A549 (cell line): ENCODE results near the gene ADAT2. TPM values are rescaled to one million over a fixed set of nuclear protein-coding genes. Genes with fewer than 3 reads are reported as not detected.

Experiments used
- ATAC-seq, 2 experiments: fragments of 200-7000 bp in 1 of 2; fragments of >200 bp in 1 of 2; cut with Nextera tagmentation in 1 of 2; cut with Tn5 transposase in 1 of 2; 3 replicates each; pipeline versions ENCODE4 v1.8.0 to v1.9.1; 2018 to 2020; ENCODE audit warnings: mild to moderate bottlenecking in 1 of 2, moderate library complexity in 1 of 2
- CTCF ChIA-PET: fragments of 300-600 bp; sonication (Branson Sonifier 250); formaldehyde crosslinking; extraction: SDS; loops from one replicate; lab custom pipeline; 2021; ENCODE audit warnings: antibody characterized with exemption, inconsistent platforms; lab: Yijun Ruan, JAX
- POLR2A ChIA-PET: fragments of 350-600 bp; formaldehyde crosslinking; extraction: SDS; loops from one replicate; lab custom pipeline; 2021; ENCODE audit warnings: antibody characterized with exemption, inconsistent platforms; lab: Yijun Ruan, JAX
- DNase-seq, 2 experiments: peaks; one replicate each; pipeline versions ENCODE4 v3.0.0 to v3.0.0-alpha.2; 2011 to 2016; ENCODE audit warnings: low read depth in 1 of 2, low spot score in 1 of 2
- FAIRE-seq: peaks from 2 replicates; lab custom pipeline; 2011; peaks lifted over from hg19 to GRCh38; lab: Jason Lieb, UNC
- H3K27ac ChIP-seq, 2 experiments: fragments of >200 bp; sonication (Bioruptor Twin); formaldehyde crosslinking; 3 replicates each; pipeline ENCODE4 v1.5.1; 2016 to 2017
- H3K4me1 ChIP-seq: fragments of >200 bp; sonication (Bioruptor Twin); formaldehyde crosslinking; 3 replicates; pipeline ENCODE4 v1.6.1; 2016
- H3K4me2 ChIP-seq: fragments of >200 bp; sonication (Bioruptor Twin); formaldehyde crosslinking; 3 replicates; pipeline ENCODE4 v1.6.1; 2016
- H3K4me3 ChIP-seq: fragments of >200 bp; sonication (Bioruptor Twin); formaldehyde crosslinking; 3 replicates; pipeline ENCODE4 v1.5.1; 2016
- H3K9me3 ChIP-seq: fragments of >200 bp; sonication (Bioruptor Twin); formaldehyde crosslinking; 3 replicates; pipeline ENCODE4 v1.6.1; 2016
- CBX2 ChIP-seq: fragments of 200-600 bp; sonication (generic); IDR thresholded peaks from 2 replicates; pipeline ENCODE4 v1.6.1; 2016; ENCODE audit warnings: low read depth, mild to moderate bottlenecking, borderline replicate concordance
- EP300 ChIP-seq, 2 experiments: fragments of >200 bp; sonication (Bioruptor Twin); formaldehyde crosslinking; IDR thresholded peaks; 2 replicates in 1 of 2; 3 replicates in 1 of 2; pipeline ENCODE4 v1.6.1; 2016 to 2017
- GATA3 ChIP-seq: IDR thresholded peaks from 2 replicates; pipeline ENCODE4 v1.6.1; 2012; ENCODE audit warnings: borderline replicate concordance
- HDAC2 ChIP-seq: fragments of 200-600 bp; sonication (generic); IDR thresholded peaks from 2 replicates; pipeline ENCODE4 v1.6.1; 2016
- HEYL ChIP-seq: fragments of 250-450 bp; sonication (Bioruptor Pico); IDR thresholded peaks from 2 replicates; pipeline ENCODE4 v1.8.0; 2021; ENCODE audit warnings: mild to moderate bottlenecking, moderate library complexity
- HOXA7 ChIP-seq: fragments of 250-450 bp; sonication (Bioruptor Pico); IDR thresholded peaks from 2 replicates; pipeline ENCODE4 v1.5.0; 2020; ENCODE audit warnings: mild to moderate bottlenecking, moderate library complexity
- HOXB13 ChIP-seq: fragments of 250-450 bp; sonication (Bioruptor Pico); IDR thresholded peaks from 2 replicates; pipeline ENCODE4 v1.5.0; 2020; ENCODE audit warnings: low read depth, mild to moderate bottlenecking, moderate library complexity
- HOXB5 ChIP-seq: fragments of 250-450 bp; sonication (Bioruptor Pico); IDR thresholded peaks from 2 replicates; pipeline ENCODE4 v1.5.0; 2020; ENCODE audit warnings: mild to moderate bottlenecking, moderate library complexity
- JUN ChIP-seq, 2 experiments: fragments of >200 bp; sonication (Bioruptor Twin); formaldehyde crosslinking; IDR thresholded peaks; 2 replicates in 1 of 2; 3 replicates in 1 of 2; pipeline ENCODE4 v1.6.1; 2016 to 2017
- MAFK ChIP-seq: fragments of 450-650 bp; IDR thresholded peaks from 2 replicates; pipeline ENCODE4 v1.6.1; 2014; ENCODE audit not compliant: partially characterized antibody
- NFE2L2 ChIP-seq: fragments of 150-350 bp; conservative IDR thresholded peaks from 2 replicates; pipeline ENCODE4 v1.6.1; 2014; ENCODE audit warnings: low read length
- PHF8 ChIP-seq: fragments of 200-600 bp; sonication (generic); IDR thresholded peaks from 2 replicates; pipeline ENCODE4 v1.6.1; 2016; ENCODE audit warnings: low read depth, mild to moderate bottlenecking, antibody characterized with exemption, moderate library complexity, borderline replicate concordance
- POLR2AphosphoS2 ChIP-seq: conservative IDR thresholded peaks from 2 replicates; pipeline ENCODE4 v1.6.1; 2012; ENCODE audit warnings: low read length, improper control_type of control experiment, inconsistent platforms
- RARB ChIP-seq: fragments of 250-450 bp; sonication (Bioruptor Pico); IDR thresholded peaks from 2 replicates; pipeline ENCODE4 v1.8.0; 2021; ENCODE audit warnings: mild to moderate bottlenecking, moderate library complexity
- SMC3 ChIP-seq: fragments of >200 bp; sonication (Bioruptor Twin); formaldehyde crosslinking; IDR thresholded peaks from 3 replicates; pipeline ENCODE4 v1.6.1; 2018; ENCODE audit warnings: inconsistent platforms
- TFCP2L1 ChIP-seq: fragments of 250-450 bp; sonication (Bioruptor Pico); IDR thresholded peaks from 2 replicates; pipeline ENCODE4 v1.5.0; 2021; ENCODE audit warnings: mild to moderate bottlenecking
- TP53 ChIP-seq: fragments of 250-450 bp; sonication (Bioruptor Pico); IDR thresholded peaks from 2 replicates; pipeline ENCODE4 v1.5.0; 2021; ENCODE audit warnings: mild to moderate bottlenecking, moderate library complexity
- ZC3H11A ChIP-seq: fragments of 450-650 bp; IDR thresholded peaks from 2 replicates; pipeline ENCODE4 v1.6.1; 2014; ENCODE audit warnings: antibody characterized with exemption, mild to moderate bottlenecking
- ZFP36 ChIP-seq: fragments of 450-650 bp; IDR thresholded peaks from 2 replicates; pipeline ENCODE4 v1.6.1; 2014; ENCODE audit warnings: borderline replicate concordance; ENCODE audit not compliant: partially characterized antibody
- ZSCAN20 ChIP-seq: fragments of 250-450 bp; sonication (Bioruptor Pico); IDR thresholded peaks from 2 replicates; pipeline ENCODE4 v1.8.0; 2022; ENCODE audit warnings: mild to moderate bottlenecking, moderate library complexity
- WGBS: methylation state at CpG from one replicate; pipeline ENCODE4 v1.1.6; 2017; ENCODE audit errors: missing lambda C conversion rate; 5-methylcytosine and 5-hydroxymethylcytosine counted together
- polyA plus RNA-seq, 4 experiments: library from polyadenylated mRNA; depleted of rRNA in 3 of 4; stranded (reverse); fragments of >200 nt; fragmentation: RNase III in 1 of 4; extraction: RNeasy Plus Mini Kit Qiagen cat#74134 plus additional on column Dnase treatment in 1 of 4; gene quantifications; 2 replicates in 3 of 4; 3 replicates in 1 of 4; pipeline ENCODE4 v1.2.3, GENCODE V29; 2011 to 2017
- TF ChIP-seq, protein P1 (sequence below): fragments of 250-450 bp; sonication (Bioruptor Pico); IDR thresholded peaks from 2 replicates; pipeline ENCODE4 v1.5.0; 2020; ENCODE audit warnings: low read depth, mild to moderate bottlenecking, moderate library complexity
- TF ChIP-seq, protein P2 (sequence below): fragments of 150-350 bp; IDR thresholded peaks from 2 replicates; pipeline ENCODE4 v1.6.1; 2014; ENCODE audit warnings: low read depth, mild to moderate bottlenecking, low read length
- TF ChIP-seq, protein P3 (sequence below): IDR thresholded peaks from 2 replicates; pipeline ENCODE4 v1.6.1; 2012
- TF ChIP-seq, protein P4 (sequence below): fragments of 450-650 bp; IDR thresholded peaks from 2 replicates; pipeline ENCODE4 v1.6.1; 2014; ENCODE audit warnings: antibody characterized with exemption
- TF ChIP-seq, protein P5 (sequence below): IDR thresholded peaks from 2 replicates; pipeline ENCODE4 v1.6.1; 2012

ADAT2 gene
- polyA plus RNA-seq, 2 of the 4 experiments (the other 2 are of a cell fraction), result 7.1 to 8.0 TPM

DNA sequence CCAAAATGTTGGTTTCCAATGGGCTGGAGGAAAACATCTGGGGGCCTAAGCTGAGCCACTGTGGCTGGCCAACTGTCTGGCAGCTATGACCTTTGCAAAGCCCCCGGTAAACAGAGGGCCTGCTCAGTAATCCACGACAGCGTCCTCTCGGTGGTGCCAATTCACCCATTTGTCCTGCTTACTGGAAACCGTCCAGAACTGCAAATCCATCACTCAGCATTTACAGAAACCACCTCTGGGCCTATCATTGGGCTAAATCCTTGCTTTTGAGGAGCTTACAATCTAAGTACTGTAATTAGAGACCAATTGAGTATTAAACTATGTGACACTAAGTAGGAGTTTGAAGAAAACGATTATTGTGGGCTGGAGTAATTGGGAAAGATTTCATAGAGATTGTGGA is 31.0 kb downstream of the ADAT2 start:
- TF ChIP-seq HOXB5 (CRISPR knock-in tag), result no peak
- TF ChIP-seq CBX2, result no peak
- no peak for TF ChIP-seq SMC3
- TF ChIP-seq RARB, result no peak
- TF ChIP-seq JUN (IDR thresholded peaks at IDR 0.05), result no peak
- TF ChIP-seq, protein P1, sequence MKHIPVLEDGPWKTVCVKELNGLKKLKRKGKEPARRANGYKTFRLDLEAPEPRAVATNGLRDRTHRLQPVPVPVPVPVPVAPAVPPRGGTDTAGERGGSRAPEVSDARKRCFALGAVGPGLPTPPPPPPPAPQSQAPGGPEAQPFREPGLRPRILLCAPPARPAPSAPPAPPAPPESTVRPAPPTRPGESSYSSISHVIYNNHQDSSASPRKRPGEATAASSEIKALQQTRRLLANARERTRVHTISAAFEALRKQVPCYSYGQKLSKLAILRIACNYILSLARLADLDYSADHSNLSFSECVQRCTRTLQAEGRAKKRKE (CRISPR knock-in tag), result no peak
- TF ChIP-seq, protein P2, sequence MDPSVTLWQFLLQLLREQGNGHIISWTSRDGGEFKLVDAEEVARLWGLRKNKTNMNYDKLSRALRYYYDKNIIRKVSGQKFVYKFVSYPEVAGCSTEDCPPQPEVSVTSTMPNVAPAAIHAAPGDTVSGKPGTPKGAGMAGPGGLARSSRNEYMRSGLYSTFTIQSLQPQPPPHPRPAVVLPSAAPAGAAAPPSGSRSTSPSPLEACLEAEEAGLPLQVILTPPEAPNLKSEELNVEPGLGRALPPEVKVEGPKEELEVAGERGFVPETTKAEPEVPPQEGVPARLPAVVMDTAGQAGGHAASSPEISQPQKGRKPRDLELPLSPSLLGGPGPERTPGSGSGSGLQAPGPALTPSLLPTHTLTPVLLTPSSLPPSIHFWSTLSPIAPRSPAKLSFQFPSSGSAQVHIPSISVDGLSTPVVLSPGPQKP, result no peak
- no peak for TF ChIP-seq GATA3
- TF ChIP-seq EP300 (IDR thresholded peaks at IDR 0.05), result no peak
- TF ChIP-seq, protein P3, sequence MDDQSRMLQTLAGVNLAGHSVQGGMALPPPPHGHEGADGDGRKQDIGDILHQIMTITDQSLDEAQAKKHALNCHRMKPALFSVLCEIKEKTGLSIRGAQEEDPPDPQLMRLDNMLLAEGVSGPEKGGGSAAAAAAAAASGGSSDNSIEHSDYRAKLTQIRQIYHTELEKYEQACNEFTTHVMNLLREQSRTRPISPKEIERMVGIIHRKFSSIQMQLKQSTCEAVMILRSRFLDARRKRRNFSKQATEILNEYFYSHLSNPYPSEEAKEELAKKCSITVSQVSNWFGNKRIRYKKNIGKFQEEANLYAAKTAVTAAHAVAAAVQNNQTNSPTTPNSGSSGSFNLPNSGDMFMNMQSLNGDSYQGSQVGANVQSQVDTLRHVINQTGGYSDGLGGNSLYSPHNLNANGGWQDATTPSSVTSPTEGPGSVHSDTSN, result no peak
- no peak for TF ChIP-seq TFCP2L1
- no peak for TF ChIP-seq NFE2L2
- TF ChIP-seq HOXB13 (CRISPR knock-in tag), result no peak
- TF ChIP-seq POLR2AphosphoS2, result no peak
- no peaks in the 10 kb centered on the region for H3K9me3 ChIP-seq
- CTCF ChIA-PET, result interaction anchor here (1.2 kb wide), 1 partner anchor 726 kb away, joined by 3 read pairs; no protein-coding TSS in a partner anchor
- FAIRE-seq, result no peak
- DNase-seq, result no peak
- H3K4me1 ChIP-seq, result no peaks in the 10 kb centered on the region
- H3K27ac ChIP-seq, result no peak overlapping the region
- 100% methylated on average over 2 of the region's 6 CpGs for WGBS
- H3K4me2 ChIP-seq, result no peak overlapping the region
- POLR2A ChIA-PET, result no interaction called here
- no peak overlapping the region for H3K4me3 ChIP-seq
- no peak for ATAC-seq

DNA sequence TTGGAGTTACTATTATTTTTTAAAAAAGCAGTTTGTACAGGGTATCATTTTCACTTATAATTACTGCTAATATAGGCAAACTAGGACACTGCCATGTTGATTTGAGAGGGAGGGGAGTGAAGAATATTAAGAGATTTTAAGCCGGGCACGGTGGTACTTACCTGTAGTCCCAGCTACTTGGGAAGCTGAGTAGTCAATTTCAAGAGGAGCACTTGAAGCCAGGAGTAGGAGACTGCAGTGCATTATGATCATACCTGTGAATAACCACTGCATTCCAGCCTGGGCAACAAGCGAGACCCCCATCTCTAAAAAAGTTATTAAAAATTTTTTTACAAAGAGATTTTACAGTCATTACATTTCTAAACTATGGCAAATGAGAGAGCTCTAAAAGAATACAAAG is 35.7 kb downstream of the ADAT2 start:
- Histone ChIP-seq H3K27ac (no peak overlapping the region), H3K4me1 (peaks cover 27% of the 10 kb centered on the region), H3K9me3 (no peaks in the 10 kb centered on the region), H3K4me2 (no peak overlapping the region), H3K4me3 (no peak overlapping the region)
- no peak for FAIRE-seq
- no peak for ATAC-seq
- 98% methylated on average over 3 of the region's 3 CpGs for WGBS
- DNase-seq, result no peak
- CTCF ChIA-PET, result interaction anchor here (0.9 to 3.7 kb wide), 3 partner anchors 12 to 940 kb away, joined by 3 to 25 read pairs (median 4); no protein-coding TSS in a partner anchor
- TF ChIP-seq, protein P4, sequence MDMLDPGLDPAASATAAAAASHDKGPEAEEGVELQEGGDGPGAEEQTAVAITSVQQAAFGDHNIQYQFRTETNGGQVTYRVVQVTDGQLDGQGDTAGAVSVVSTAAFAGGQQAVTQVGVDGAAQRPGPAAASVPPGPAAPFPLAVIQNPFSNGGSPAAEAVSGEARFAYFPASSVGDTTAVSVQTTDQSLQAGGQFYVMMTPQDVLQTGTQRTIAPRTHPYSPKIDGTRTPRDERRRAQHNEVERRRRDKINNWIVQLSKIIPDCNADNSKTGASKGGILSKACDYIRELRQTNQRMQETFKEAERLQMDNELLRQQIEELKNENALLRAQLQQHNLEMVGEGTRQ, result no peak
- no peak for TF ChIP-seq TP53 (CRISPR knock-in tag)
- no peak for TF ChIP-seq HDAC2
- TF ChIP-seq ZFP36, result no peak
- no peak for TF ChIP-seq GATA3
- no peak for TF ChIP-seq MAFK
- TF ChIP-seq, protein P5, sequence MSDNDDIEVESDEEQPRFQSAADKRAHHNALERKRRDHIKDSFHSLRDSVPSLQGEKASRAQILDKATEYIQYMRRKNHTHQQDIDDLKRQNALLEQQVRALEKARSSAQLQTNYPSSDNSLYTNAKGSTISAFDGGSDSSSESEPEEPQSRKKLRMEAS, result no peak
- no peak for TF ChIP-seq POLR2AphosphoS2
- no peak for TF ChIP-seq HOXB13 (CRISPR knock-in tag)
- TF ChIP-seq NFE2L2, result no peak
- no peak for TF ChIP-seq HOXA7
- no peak for TF ChIP-seq RARB
- no peak for TF ChIP-seq ZC3H11A
- no peak for TF ChIP-seq HEYL (CRISPR knock-in tag)
- TF ChIP-seq PHF8, result no peak
- TF ChIP-seq ZSCAN20 (CRISPR knock-in tag), result no peak
- POLR2A ChIA-PET, result no interaction called here
